ENCODE measurements around the gene PCSK6. TPM values are rescaled to one million over a fixed set of nuclear protein-coding genes. Genes with fewer than 3 reads are reported as not detected.

PCSK6 gene
- total and polyA plus RNA-seq, 7 experiments from 2014 or later = 0.12 to 3.0 (median 0.70) TPM; not detected in 1

DNA sequence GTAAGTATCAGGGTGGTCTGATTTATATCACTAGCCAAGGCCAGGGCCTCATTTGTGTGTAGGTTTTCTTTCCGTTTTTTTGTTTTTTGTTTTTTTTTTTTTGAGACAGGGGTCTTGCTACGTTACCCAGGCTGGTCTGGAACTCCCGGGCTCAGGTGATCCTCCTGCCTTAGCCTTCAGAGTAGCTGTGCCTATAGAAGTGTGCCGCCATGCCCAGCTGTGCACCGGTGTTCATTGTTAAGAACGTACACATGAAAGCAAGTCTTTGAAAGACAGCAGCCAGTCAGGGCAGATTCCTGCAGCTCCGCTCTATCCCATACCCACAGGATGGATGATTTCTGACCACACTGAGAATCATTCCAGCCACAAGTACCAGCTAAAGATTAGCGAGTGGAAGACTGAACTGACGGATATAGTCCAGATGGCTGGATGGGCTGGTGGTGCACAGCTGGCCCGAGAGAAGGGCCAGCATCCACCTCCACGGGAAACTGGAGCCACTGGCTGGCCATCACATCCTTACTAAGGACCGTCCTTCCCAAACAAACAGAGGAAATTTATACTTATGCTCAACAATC is 95.4 kb downstream of the PCSK6 start:
- intact Hi-C loops (cut with micrococcal nuclease) = no loop called here
- no peak for DNase-seq
- no peak overlapping the region for H3K4me3 ChIP-seq (ENCODE audit: low read length)
- H3K36me3 ChIP-seq (ENCODE audit: control insufficient read depth in 2 of 3, insufficient read depth in 3 of 3, low read length in 3 of 3) = no peaks in the 10 kb centered on the region
- peaks cover 13 to 45% (median 31%) of the 10 kb centered on the region in 5 donors for H3K27me3 Mint-ChIP-seq
- H3K27me3 ChIP-seq (ENCODE audit: control insufficient read depth in 2 of 2, insufficient read depth in 2 of 2, low read length in 2 of 2) = no peaks in the 10 kb centered on the region
- ATAC-seq = no peak
- ChIA-PET POLR2A (no interaction called here), CTCF (no interaction called here)
- no peak overlapping the region for H3K27ac ChIP-seq (ENCODE audit: low read depth, low read length)
- H3K9me3 Mint-ChIP-seq = no peaks in the 10 kb centered on the region
- peaks cover 0 to 5% (median 0%) of the 10 kb centered on the region in 7 donors for H3K4me1 Mint-ChIP-seq
- H3K4me3 Mint-ChIP-seq = no peak overlapping the region
- no peak overlapping the region for H3K27ac Mint-ChIP-seq
- no peaks in the 10 kb centered on the region for H3K4me1 ChIP-seq (ENCODE audit: control insufficient read depth in 2 of 2, insufficient read depth in 2 of 2, low read length in 2 of 2)
- no peaks in the 10 kb centered on the region for H3K9me3 ChIP-seq (ENCODE audit: control insufficient read depth in 2 of 3, low read length in 3 of 3)
- H3K36me3 Mint-ChIP-seq = no peaks in the 10 kb centered on the region

DNA sequence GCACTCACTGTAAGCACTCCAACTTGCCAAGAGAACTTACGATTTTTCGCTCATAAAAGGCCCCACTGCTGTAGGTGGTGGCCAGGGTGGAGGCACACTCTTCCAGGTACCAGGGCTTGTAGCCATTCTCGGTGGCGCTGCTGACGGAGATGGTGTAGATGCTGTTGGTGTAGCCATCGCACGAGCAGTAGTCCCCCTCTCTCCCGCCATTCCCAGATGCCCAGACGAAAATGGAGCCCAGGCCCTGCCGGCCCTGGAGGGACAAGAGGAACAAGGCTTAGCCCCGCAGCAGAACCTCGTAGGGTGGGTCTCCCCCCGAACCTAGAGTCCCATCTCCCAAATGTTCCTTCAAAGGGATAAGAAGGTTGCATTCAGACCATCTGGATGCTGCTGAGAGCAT is 96.3 kb downstream of the PCSK6 start:
- no peaks in the 10 kb centered on the region for H3K36me3 ChIP-seq (ENCODE audit: control insufficient read depth in 2 of 3, insufficient read depth in 3 of 3, low read length in 3 of 3)

DNA sequence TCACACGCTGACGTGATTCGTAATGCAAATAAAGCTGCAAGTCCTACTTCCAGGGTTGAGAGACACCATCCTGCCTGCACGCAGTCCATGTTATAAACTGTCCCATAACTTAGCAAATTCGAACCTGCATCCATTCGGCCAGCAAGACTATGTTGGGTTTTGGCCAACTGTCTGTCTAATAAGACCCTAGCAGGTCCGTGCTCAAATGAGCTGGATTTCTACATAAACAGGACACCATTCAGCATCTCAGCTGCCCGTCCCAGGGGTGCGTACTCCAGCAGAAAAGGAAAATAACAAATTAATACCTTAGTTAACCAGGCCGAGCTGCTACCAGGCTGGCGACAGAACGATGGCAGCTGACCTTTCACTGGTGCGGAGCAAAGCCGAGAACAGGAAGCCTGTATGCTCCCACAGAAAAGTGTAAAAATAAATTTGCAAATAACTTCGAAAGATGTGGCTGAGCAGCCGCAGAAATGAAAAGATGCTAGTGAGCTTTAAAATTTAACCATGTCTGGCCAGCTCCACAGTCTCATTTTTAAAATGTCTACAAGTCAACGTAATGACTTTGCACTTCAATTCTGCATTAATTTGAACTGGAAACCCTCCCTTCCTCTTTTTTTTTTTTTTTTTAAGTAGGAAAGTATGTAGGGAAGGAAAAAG is 97.4 kb downstream of the PCSK6 start:
- DNase-seq (no peak), ATAC-seq (no peak)
- no peaks in the 10 kb centered on the region for H3K9me3 ChIP-seq (ENCODE audit: control insufficient read depth in 2 of 3, low read length in 3 of 3)
- H3K4me3 ChIP-seq (ENCODE audit: low read length) = no peak overlapping the region
- ChIA-PET CTCF (no interaction called here), POLR2A (no interaction called here)
- H3K27ac Mint-ChIP-seq = no peak overlapping the region
- no peaks in the 10 kb centered on the region for H3K36me3 ChIP-seq (ENCODE audit: control insufficient read depth in 2 of 3, insufficient read depth in 3 of 3, low read length in 3 of 3)
- peaks cover 9 to 32% (median 18%) of the 10 kb centered on the region in 5 donors for H3K27me3 Mint-ChIP-seq
- no peaks in the 10 kb centered on the region for H3K4me1 ChIP-seq (ENCODE audit: control insufficient read depth in 2 of 2, insufficient read depth in 2 of 2, low read length in 2 of 2)
- no peaks in the 10 kb centered on the region for H3K9me3 Mint-ChIP-seq
- peaks cover 0 to 5% (median 0%) of the 10 kb centered on the region in 7 donors for H3K4me1 Mint-ChIP-seq
- H3K4me3 Mint-ChIP-seq = no peak overlapping the region
- H3K36me3 Mint-ChIP-seq = no peaks in the 10 kb centered on the region
- no peak overlapping the region for H3K27ac ChIP-seq (ENCODE audit: low read depth, low read length)
- intact Hi-C loops (cut with micrococcal nuclease) = no loop called here
- H3K27me3 ChIP-seq (ENCODE audit: control insufficient read depth in 2 of 2, insufficient read depth in 2 of 2, low read length in 2 of 2) = no peaks in the 10 kb centered on the region

More for the DNA sequence above, 96.3 kb downstream of the PCSK6 start:
- Histone ChIP-seq H3K4me1 (ENCODE audit: control insufficient read depth in 2 of 2, insufficient read depth in 2 of 2, low read length in 2 of 2) (no peaks in the 10 kb centered on the region), H3K4me3 (ENCODE audit: low read length) (no peak overlapping the region), H3K27ac (ENCODE audit: low read depth, low read length) (no peak overlapping the region), H3K27me3 (ENCODE audit: control insufficient read depth in 2 of 2, insufficient read depth in 2 of 2, low read length in 2 of 2) (no peaks in the 10 kb centered on the region), H3K9me3 (ENCODE audit: control insufficient read depth in 2 of 3, low read length in 3 of 3) (no peaks in the 10 kb centered on the region)
- no peak overlapping the region for H3K27ac Mint-ChIP-seq
- no peak for ATAC-seq
- ChIA-PET CTCF (no interaction called here), POLR2A (no interaction called here)
- H3K4me1 Mint-ChIP-seq = peaks cover 0 to 5% (median 0%) of the 10 kb centered on the region in 7 donors
- intact Hi-C loops (cut with micrococcal nuclease) = no loop called here
- H3K9me3 Mint-ChIP-seq = no peaks in the 10 kb centered on the region
- DNase-seq = no peak
- H3K36me3 Mint-ChIP-seq = no peaks in the 10 kb centered on the region
- peaks cover 13 to 38% (median 25%) of the 10 kb centered on the region in 5 donors for H3K27me3 Mint-ChIP-seq
- no peak overlapping the region for H3K4me3 Mint-ChIP-seq

DNA sequence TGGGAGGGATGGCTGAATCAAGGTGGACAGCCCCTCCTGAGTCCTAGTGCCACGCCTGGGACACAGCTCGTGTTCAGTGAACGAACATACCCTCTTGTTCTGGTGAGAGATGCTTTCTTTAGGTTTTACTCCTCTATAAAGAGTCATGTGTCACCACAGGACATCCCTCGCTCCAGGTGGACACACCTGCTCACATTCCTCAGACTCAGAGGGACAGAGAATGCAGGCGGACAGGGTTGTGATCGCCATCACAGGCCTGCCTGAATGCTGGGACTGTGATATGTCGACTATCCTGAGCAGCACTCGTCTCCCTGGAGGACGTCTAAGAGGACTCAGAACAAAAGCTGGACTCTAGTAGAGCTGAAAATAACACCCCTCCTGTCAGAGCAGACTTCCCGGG is 98.1 kb downstream of the PCSK6 start:
- CTCF ChIA-PET = no interaction called here
- ATAC-seq (no peak), DNase-seq (no peak)
- no peak overlapping the region for H3K27ac Mint-ChIP-seq
- H3K4me3 Mint-ChIP-seq = no peak overlapping the region
- Histone ChIP-seq H3K4me3 (ENCODE audit: low read length) (no peak overlapping the region), H3K27me3 (ENCODE audit: control insufficient read depth in 2 of 2, insufficient read depth in 2 of 2, low read length in 2 of 2) (no peaks in the 10 kb centered on the region), H3K36me3 (ENCODE audit: control insufficient read depth in 2 of 3, insufficient read depth in 3 of 3, low read length in 3 of 3) (no peaks in the 10 kb centered on the region), H3K9me3 (ENCODE audit: control insufficient read depth in 2 of 3, low read length in 3 of 3) (no peaks in the 10 kb centered on the region), H3K4me1 (ENCODE audit: control insufficient read depth in 2 of 2, insufficient read depth in 2 of 2, low read length in 2 of 2) (no peaks in the 10 kb centered on the region), H3K27ac (ENCODE audit: low read depth, low read length) (no peak overlapping the region)
- H3K27me3 Mint-ChIP-seq = peaks cover 9 to 27% (median 12%) of the 10 kb centered on the region in 5 donors
- H3K4me1 Mint-ChIP-seq = peaks cover 0 to 5% (median 0%) of the 10 kb centered on the region in 7 donors
- POLR2A ChIA-PET = no interaction called here
- H3K9me3 Mint-ChIP-seq = peaks cover 0 to 3% (median 0%) of the 10 kb centered on the region in 11 donors
- no peaks in the 10 kb centered on the region for H3K36me3 Mint-ChIP-seq
- intact Hi-C loops (cut with micrococcal nuclease) = no loop called here

DNA sequence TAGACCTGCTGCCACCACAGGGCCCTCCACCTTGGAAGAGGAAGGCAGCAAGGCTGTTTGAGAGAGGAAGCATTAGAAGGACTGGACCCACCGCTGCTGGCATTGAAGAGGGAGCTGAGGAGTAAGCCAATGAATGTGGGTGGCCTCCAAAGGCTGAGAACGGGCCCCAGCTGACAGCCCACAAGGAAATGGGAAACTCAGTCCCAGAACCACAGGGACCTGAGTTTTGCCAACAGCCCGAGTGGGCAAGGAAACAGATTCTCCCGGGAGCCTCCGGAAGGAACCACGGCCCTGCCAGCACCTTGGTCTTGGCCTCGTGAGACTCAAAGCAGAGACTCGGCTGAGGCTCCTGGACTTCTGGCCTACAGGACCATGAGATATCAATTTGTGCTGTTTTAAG is 99.0 kb downstream of the PCSK6 start:
- Histone ChIP-seq H3K27ac (ENCODE audit: low read depth, low read length) (no peak overlapping the region), H3K9me3 (ENCODE audit: control insufficient read depth in 2 of 3, low read length in 3 of 3) (no peaks in the 10 kb centered on the region), H3K36me3 (ENCODE audit: control insufficient read depth in 2 of 3, insufficient read depth in 3 of 3, low read length in 3 of 3) (no peaks in the 10 kb centered on the region), H3K4me3 (ENCODE audit: low read length) (no peak overlapping the region), H3K4me1 (ENCODE audit: control insufficient read depth in 2 of 2, insufficient read depth in 2 of 2, low read length in 2 of 2) (no peaks in the 10 kb centered on the region), H3K27me3 (ENCODE audit: control insufficient read depth in 2 of 2, insufficient read depth in 2 of 2, low read length in 2 of 2) (no peaks in the 10 kb centered on the region)
- ATAC-seq = no peak
- Mint-ChIP-seq H3K27me3 (peaks cover under 1 to 17% (median 8%) of the 10 kb centered on the region in 5 donors), H3K27ac (no peak overlapping the region), H3K4me1 (peaks cover 0 to 5% (median 0%) of the 10 kb centered on the region in 7 donors), H3K4me3 (no peak overlapping the region), H3K9me3 (peaks cover 0 to 3% (median 0%) of the 10 kb centered on the region in 11 donors), H3K36me3 (no peaks in the 10 kb centered on the region)
- DNase-seq = no peak
- intact Hi-C loops (cut with micrococcal nuclease) = no loop called here
- POLR2A ChIA-PET = no interaction called here
- CTCF ChIA-PET = no interaction called here

DNA sequence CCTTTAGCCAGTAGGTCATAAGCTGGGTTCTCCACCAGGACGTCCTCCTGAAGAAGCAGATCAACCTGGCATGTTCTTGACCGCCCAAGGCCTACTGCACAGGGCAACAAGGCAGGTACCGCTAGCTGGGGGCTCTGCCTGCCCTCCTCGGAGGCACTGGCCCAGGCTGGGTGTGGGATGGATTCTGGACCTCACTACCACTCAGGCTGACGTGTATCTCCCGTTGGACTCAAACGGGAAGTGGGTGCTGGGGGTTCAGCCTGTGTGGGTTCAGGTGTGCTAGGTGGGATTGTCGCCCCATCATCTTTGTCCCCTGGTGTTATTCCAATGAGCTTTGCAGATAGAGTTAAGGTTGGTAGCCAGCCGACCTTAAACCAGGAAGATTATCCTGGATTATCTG is 99.4 kb downstream of the PCSK6 start:
- no peaks in the 10 kb centered on the region for H3K36me3 Mint-ChIP-seq
- H3K27ac ChIP-seq (ENCODE audit: low read depth, low read length) = no peak overlapping the region
- no peak overlapping the region for H3K27ac Mint-ChIP-seq
- CTCF ChIA-PET = no interaction called here
- H3K4me3 Mint-ChIP-seq = no peak overlapping the region
- intact Hi-C loops (cut with micrococcal nuclease) = no loop called here
- no peaks in the 10 kb centered on the region for H3K9me3 ChIP-seq (ENCODE audit: control insufficient read depth in 2 of 3, low read length in 3 of 3)
- no peaks in the 10 kb centered on the region for H3K4me1 ChIP-seq (ENCODE audit: control insufficient read depth in 2 of 2, insufficient read depth in 2 of 2, low read length in 2 of 2)
- H3K36me3 ChIP-seq (ENCODE audit: control insufficient read depth in 2 of 3, insufficient read depth in 3 of 3, low read length in 3 of 3) = no peaks in the 10 kb centered on the region
- H3K4me1 Mint-ChIP-seq = peaks cover 0 to 5% (median 0%) of the 10 kb centered on the region in 7 donors
- H3K9me3 Mint-ChIP-seq = peaks cover 0 to 3% (median 0%) of the 10 kb centered on the region in 11 donors
- no peak overlapping the region for H3K4me3 ChIP-seq (ENCODE audit: low read length)
- H3K27me3 ChIP-seq (ENCODE audit: control insufficient read depth in 2 of 2, insufficient read depth in 2 of 2, low read length in 2 of 2) = no peaks in the 10 kb centered on the region
- peaks cover 0 to 13% (median 8%) of the 10 kb centered on the region in 5 donors for H3K27me3 Mint-ChIP-seq
- POLR2A ChIA-PET = no interaction called here
- ATAC-seq (no peak), DNase-seq (no peak)

DNA sequence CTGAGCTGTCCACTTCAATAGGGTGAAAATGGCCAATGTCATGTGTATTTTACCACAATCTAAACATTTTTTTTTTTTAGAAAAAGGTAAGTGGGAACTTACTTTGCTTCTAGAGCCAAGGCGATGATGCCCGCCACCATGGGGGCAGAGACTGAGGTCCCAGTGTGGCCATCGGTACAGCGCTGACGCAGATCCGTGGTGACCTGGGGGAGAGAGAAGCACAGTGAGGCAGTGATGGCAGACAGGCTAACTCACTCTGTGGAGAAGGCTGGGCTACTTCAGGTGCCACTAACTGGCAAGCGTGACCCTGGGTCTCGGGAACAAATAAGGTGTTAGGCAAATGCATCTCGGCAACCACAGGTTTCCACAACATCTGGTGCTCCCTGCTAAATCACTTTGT is 100.1 kb downstream of the PCSK6 start:
- no peaks in the 10 kb centered on the region for H3K4me1 ChIP-seq (ENCODE audit: control insufficient read depth in 2 of 2, insufficient read depth in 2 of 2, low read length in 2 of 2)
- no peak overlapping the region for H3K4me3 ChIP-seq (ENCODE audit: low read length)
- Mint-ChIP-seq H3K4me1 (peaks cover 0 to 5% (median 0%) of the 10 kb centered on the region in 7 donors), H3K9me3 (peaks cover 0 to 3% (median 0%) of the 10 kb centered on the region in 11 donors), H3K27me3 (peaks cover 0 to 11% (median 8%) of the 10 kb centered on the region in 5 donors), H3K36me3 (no peaks in the 10 kb centered on the region), H3K27ac (no peak overlapping the region), H3K4me3 (no peak overlapping the region)
- POLR2A ChIA-PET = no interaction called here
- intact Hi-C loops (cut with micrococcal nuclease) = no loop called here
- no peaks in the 10 kb centered on the region for H3K27me3 ChIP-seq (ENCODE audit: control insufficient read depth in 2 of 2, insufficient read depth in 2 of 2, low read length in 2 of 2)
- CTCF ChIA-PET = no interaction called here
- H3K36me3 ChIP-seq (ENCODE audit: control insufficient read depth in 2 of 3, insufficient read depth in 3 of 3, low read length in 3 of 3) = no peaks in the 10 kb centered on the region
- H3K27ac ChIP-seq (ENCODE audit: low read depth, low read length) = no peak overlapping the region
- H3K9me3 ChIP-seq (ENCODE audit: control insufficient read depth in 2 of 3, low read length in 3 of 3) = no peaks in the 10 kb centered on the region
- DNase-seq = no peak
- no peak for ATAC-seq

Data from naive thymus-derived CD4-positive, alpha-beta T cell (primary cell).